Measurements from ENCODE around the gene PTH1R. TPM values are rescaled to one million over a fixed set of nuclear protein-coding genes. Genes with fewer than 3 reads are reported as not detected.

PTH1R gene
- total RNA-seq, 1 donor from 2014 or later = 10.3 TPM

- peaks cover 11 to 12% of the 10 kb centered on the region in 2 donors for H3K4me1 ChIP-seq
- no peaks in the 10 kb centered on the region for H3K36me3 ChIP-seq
- H3K4me3 ChIP-seq = peak overlapping the region; percentile 48 to 70
- no peaks in the 10 kb centered on the region for H3K9me3 ChIP-seq
- TF ChIP-seq CTCF (IDR thresholded peaks at IDR 0.05) = no peak
- no peaks in the 10 kb centered on the region for H3K27me3 ChIP-seq
- intact Hi-C loops (cut with DNase I) = loop anchor here (1.0 to 10.0 kb wide), 4 partner anchors 34 to 145 kb away; partner anchors contain the start of genes CCDC12, NBEAL2 and TMIE
- peak in 1 of 2 donors; percentile 61 for DNase-seq (ENCODE audit: low spot score in 2 of 2)
- H3K27ac ChIP-seq = peak overlapping the region; percentile 59 to 72
These were observed 30.6 kb upstream of the PTH1R start for GRCh38 chr3:46846624-46847542.

GRCh38 chr3:46847744-46848143 is 29.8 kb upstream of the PTH1R start:
- H3K4me3 ChIP-seq = no peak overlapping the region
- H3K4me1 ChIP-seq = peaks cover 11 to 12% of the 10 kb centered on the region in 2 donors
- DNase-seq (ENCODE audit: low spot score in 2 of 2) = no peak
- no peak overlapping the region for H3K27ac ChIP-seq
- intact Hi-C loops (cut with DNase I) = loop anchor here (2.0 to 10.0 kb wide), 3 partner anchors 35 to 145 kb away; partner anchors contain the start of genes CCDC12, NBEAL2 and TMIE
- no peaks in the 10 kb centered on the region for H3K36me3 ChIP-seq
- TF ChIP-seq CTCF (IDR thresholded peaks at IDR 0.05) = no peak
- H3K27me3 ChIP-seq = no peaks in the 10 kb centered on the region
- H3K9me3 ChIP-seq = no peaks in the 10 kb centered on the region

GRCh38 chr3:46848271-46849044 is 29.1 kb upstream of the PTH1R start:
- H3K27ac ChIP-seq = no peak overlapping the region
- peak in 1 of 3 experiments; percentile 37 for TF ChIP-seq CTCF (IDR thresholded peaks at IDR 0.05)
- H3K4me3 ChIP-seq = no peak overlapping the region
- peak in 1 of 2 donors; percentile 73 for DNase-seq (ENCODE audit: low spot score in 2 of 2)
- peaks cover 11 to 12% of the 10 kb centered on the region in 2 donors for H3K4me1 ChIP-seq
- H3K9me3 ChIP-seq = no peaks in the 10 kb centered on the region
- intact Hi-C loops (cut with DNase I) = loop anchor here (5.0 to 10.0 kb wide), 2 partner anchors 126 to 146 kb away; partner anchors contain the start of genes CCDC12, NBEAL2 and TMIE
- H3K36me3 ChIP-seq = no peaks in the 10 kb centered on the region
- H3K27me3 ChIP-seq = no peaks in the 10 kb centered on the region

GRCh38 chr3:46849045-46849631 is 28.4 kb upstream of the PTH1R start:
- H3K9me3 ChIP-seq = no peaks in the 10 kb centered on the region
- no peak for TF ChIP-seq CTCF (IDR thresholded peaks at IDR 0.05)
- DNase-seq (ENCODE audit: low spot score in 2 of 2) = no peak
- H3K36me3 ChIP-seq = no peaks in the 10 kb centered on the region
- no peaks in the 10 kb centered on the region for H3K27me3 ChIP-seq
- H3K4me3 ChIP-seq = no peak overlapping the region
- intact Hi-C loops (cut with DNase I) = loop anchor here (5.0 to 10.0 kb wide), 2 partner anchors 126 to 147 kb away; partner anchors contain the start of genes CCDC12, NBEAL2 and TMIE
- no peak overlapping the region for H3K27ac ChIP-seq
- peaks cover 11 to 12% of the 10 kb centered on the region in 2 donors for H3K4me1 ChIP-seq
